ENCODE results near the gene CNTRL.

- no peak for TF ChIP-seq SMC3 (IDR thresholded peaks at IDR 0.05; ENCODE audit: low read depth, low read length)
- TF ChIP-seq CTCF (IDR thresholded peaks at IDR 0.05), result no peak
- no peak for TF ChIP-seq REST (IDR thresholded peaks at IDR 0.05; ENCODE audit: low read depth, low read length)
- TF ChIP-seq IRF3 (IDR thresholded peaks at IDR 0.05; ENCODE audit: low read depth, low read length), result no peak
- no peak for TF ChIP-seq TAF1 (IDR thresholded peaks at IDR 0.05; ENCODE audit: borderline replicate concordance, low read depth, low read length)
- no peak for TF ChIP-seq EZH2phosphoT487 (IDR thresholded peaks at IDR 0.05; ENCODE audit: borderline replicate concordance, low read depth)
- peak; percentile 48 for TF ChIP-seq JUND (IDR thresholded peaks at IDR 0.05)
- no peak for TF ChIP-seq POLR2AphosphoS5 (IDR thresholded peaks at IDR 0.05; ENCODE audit: low read depth, low read length)
- TF ChIP-seq GABPA (IDR thresholded peaks at IDR 0.05; ENCODE audit: low read depth), result no peak
- TF ChIP-seq SIN3A (IDR thresholded peaks at IDR 0.05; ENCODE audit: borderline replicate concordance, low read depth, low read length), result no peak
- no peak for TF ChIP-seq ELF1 (IDR thresholded peaks at IDR 0.05)
- no peak for TF ChIP-seq MAX (IDR thresholded peaks at IDR 0.05; ENCODE audit: low read depth)
- TF ChIP-seq USF1 (IDR thresholded peaks at IDR 0.05; ENCODE audit: borderline replicate concordance, low read depth), result no peak
Measured at GRCh38 chr9:121156263-121156731, 81.5 kb downstream of the CNTRL start.
